Hepatocyte (in vitro differentiated cells): ENCODE measurements around the gene ZNF658.
"Not testable (repeated sequence)": the region's sequence is repeated elsewhere in the genome, so short reads cannot be mapped to it uniquely, and the experiment has no call there.

Source experiments
- EZH2 ChIP-seq: fragments of 200-600 bp; sonication (generic); IDR thresholded peaks from 2 replicates; pipeline ENCODE4 v1.6.1; 2016; ENCODE audit warnings: antibody characterized with exemption, mild to moderate bottlenecking, borderline replicate concordance
- EZH2phosphoT487 ChIP-seq: fragments of 200-600 bp; sonication (generic); IDR thresholded peaks from one replicate; pipeline ENCODE4 v1.6.1; 2018; ENCODE audit warnings: antibody characterized with exemption, mild to moderate bottlenecking, low read depth, moderate library complexity; ENCODE audit not compliant: unreplicated experiment, severe bottlenecking
- TF ChIP-seq, protein P1 (sequence below): fragments of 200-600 bp; sonication (generic); IDR thresholded peaks from 2 replicates; pipeline ENCODE4 v1.5.1; 2016; ENCODE audit warnings: antibody characterized with exemption, mild to moderate bottlenecking; ENCODE audit not compliant: poor library complexity

DNA sequence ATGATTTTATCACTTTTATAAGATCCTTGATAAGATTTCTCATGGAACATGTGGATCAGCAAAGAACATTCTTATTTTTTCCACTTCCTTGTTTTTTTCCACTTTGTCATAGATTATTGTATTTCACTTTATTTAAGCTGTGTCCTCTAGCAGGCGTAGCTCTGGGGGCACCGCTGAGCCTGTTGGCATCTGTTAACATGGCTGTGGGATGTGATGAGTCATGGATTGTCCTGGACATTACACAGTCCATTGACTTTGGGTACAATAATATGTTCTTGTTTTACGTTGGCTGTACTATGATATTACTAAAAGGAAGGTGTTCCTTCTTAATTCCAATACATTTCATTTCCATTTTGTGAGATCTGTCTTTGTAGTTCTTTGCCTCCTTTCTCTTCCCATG, 31.9 kb upstream of the ZNF658 start:
- TF ChIP-seq, protein P1, sequence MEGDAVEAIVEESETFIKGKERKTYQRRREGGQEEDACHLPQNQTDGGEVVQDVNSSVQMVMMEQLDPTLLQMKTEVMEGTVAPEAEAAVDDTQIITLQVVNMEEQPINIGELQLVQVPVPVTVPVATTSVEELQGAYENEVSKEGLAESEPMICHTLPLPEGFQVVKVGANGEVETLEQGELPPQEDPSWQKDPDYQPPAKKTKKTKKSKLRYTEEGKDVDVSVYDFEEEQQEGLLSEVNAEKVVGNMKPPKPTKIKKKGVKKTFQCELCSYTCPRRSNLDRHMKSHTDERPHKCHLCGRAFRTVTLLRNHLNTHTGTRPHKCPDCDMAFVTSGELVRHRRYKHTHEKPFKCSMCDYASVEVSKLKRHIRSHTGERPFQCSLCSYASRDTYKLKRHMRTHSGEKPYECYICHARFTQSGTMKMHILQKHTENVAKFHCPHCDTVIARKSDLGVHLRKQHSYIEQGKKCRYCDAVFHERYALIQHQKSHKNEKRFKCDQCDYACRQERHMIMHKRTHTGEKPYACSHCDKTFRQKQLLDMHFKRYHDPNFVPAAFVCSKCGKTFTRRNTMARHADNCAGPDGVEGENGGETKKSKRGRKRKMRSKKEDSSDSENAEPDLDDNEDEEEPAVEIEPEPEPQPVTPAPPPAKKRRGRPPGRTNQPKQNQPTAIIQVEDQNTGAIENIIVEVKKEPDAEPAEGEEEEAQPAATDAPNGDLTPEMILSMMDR, result not testable (repeated sequence)
- TF ChIP-seq EZH2phosphoT487, EZH2: not testable (repeated sequence)
